Loucy (cell line): ENCODE measurements around the gene DLX6.

Source experiments
- H2AFZ ChIP-seq: fragments of 200-600 bp; sonication (generic); 2 replicates; pipeline ENCODE4 v1.6.0; 2016; ENCODE audit warnings: antibody characterized with exemption, mild to moderate bottlenecking, low read length, moderate library complexity
- H3F3A ChIP-seq: fragments of 200-600 bp; 2 replicates; pipeline ENCODE4 v1.6.0; 2016; ENCODE audit warnings: antibody characterized with exemption, low read depth, mild to moderate bottlenecking
- H3K27me3 ChIP-seq: fragments of 200-600 bp; sonication (generic); 2 replicates; pipeline ENCODE4 v1.6.1; 2014; ENCODE audit warnings: low read length, mild to moderate bottlenecking; ENCODE audit not compliant: insufficient read depth, poor library complexity, severe bottlenecking
- H3K36me3 ChIP-seq: fragments of 200-600 bp; sonication (generic); 2 replicates; pipeline ENCODE4 v1.6.1; 2016; ENCODE audit warnings: low read length; ENCODE audit not compliant: insufficient read depth
- H3K4me1 ChIP-seq: fragments of 200-600 bp; sonication (generic); 2 replicates; pipeline ENCODE4 v1.5.1; 2014; ENCODE audit warnings: low read length, mild to moderate bottlenecking; ENCODE audit not compliant: insufficient read depth, poor library complexity, severe bottlenecking
- H3K4me2 ChIP-seq: fragments of 200-600 bp; sonication (generic); 2 replicates; pipeline ENCODE4 v1.6.0; 2014; ENCODE audit warnings: antibody characterized with exemption, low read length, low read depth, mild to moderate bottlenecking; ENCODE audit not compliant: poor library complexity, severe bottlenecking
- H3K4me3 ChIP-seq: fragments of 200-600 bp; sonication (generic); 2 replicates; pipeline ENCODE4 v1.5.1; 2014; ENCODE audit warnings: low read length, mild to moderate bottlenecking, mixed read lengths; ENCODE audit not compliant: poor library complexity, severe bottlenecking
- H3K79me2 ChIP-seq: fragments of 200-600 bp; sonication (generic); 2 replicates; pipeline ENCODE4 v1.6.1; 2014; ENCODE audit warnings: low read length; ENCODE audit not compliant: insufficient read depth
- H3K9ac ChIP-seq: fragments of 200-600 bp; sonication (generic); 2 replicates; pipeline ENCODE4 v1.6.0; 2014; ENCODE audit warnings: mild to moderate bottlenecking, low read depth, low read length, moderate library complexity; ENCODE audit not compliant: poor library complexity, severe bottlenecking
- H3K9me2 ChIP-seq: fragments of 200-600 bp; sonication (generic); replicated peaks from 2 replicates; pipeline ENCODE4 v1.6.1; 2016; ENCODE audit warnings: low read depth, low read length, mixed read lengths
- H3K9me3 ChIP-seq: fragments of 200-600 bp; sonication (generic); 2 replicates; pipeline ENCODE4 v1.6.1; 2014; ENCODE audit warnings: mild to moderate bottlenecking, antibody characterized with exemption, low read length, low read depth; ENCODE audit not compliant: insufficient read depth
- H4K20me1 ChIP-seq: fragments of 200-600 bp; sonication (generic); 2 replicates; pipeline ENCODE4 v1.6.0; 2014; ENCODE audit warnings: antibody characterized with exemption, low read length, mild to moderate bottlenecking; ENCODE audit not compliant: insufficient read depth, poor library complexity, severe bottlenecking
- EZH2phosphoT487 ChIP-seq: fragments of 200-600 bp; IDR thresholded peaks from 2 replicates; pipeline ENCODE4 v1.6.1; 2018; ENCODE audit warnings: antibody characterized with exemption, mild to moderate bottlenecking, moderate library complexity, borderline replicate concordance
- TF ChIP-seq, protein P1 (sequence below): fragments of 200-600 bp; sonication (generic); conservative IDR thresholded peaks from 2 replicates; pipeline ENCODE4 v1.5.1; 2014; ENCODE audit warnings: mild to moderate bottlenecking, antibody characterized with exemption, low read length

The DLX6 gene

DNA sequence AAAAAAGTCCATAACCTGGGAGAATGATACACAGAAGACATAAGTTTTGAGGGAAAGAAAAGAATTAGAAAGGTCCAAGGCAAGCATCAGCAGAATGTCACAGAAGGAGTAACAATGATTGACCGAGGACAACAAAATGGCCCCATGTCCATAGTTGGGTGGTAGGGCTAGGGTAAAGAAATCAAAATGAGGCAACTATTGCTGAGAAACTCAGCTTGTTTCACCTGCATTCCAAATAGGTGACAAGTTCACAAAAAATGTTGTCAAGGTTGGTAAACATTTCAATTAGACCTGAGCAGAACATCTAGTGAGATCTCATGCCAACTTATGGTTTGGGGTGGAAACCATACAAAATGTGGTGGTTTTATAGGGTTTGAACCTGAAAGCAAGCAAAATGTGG is 22.8 kb upstream of the DLX6 start:
- H3K27me3 ChIP-seq = no peaks in the 10 kb centered on the region
- TF ChIP-seq, protein P1, sequence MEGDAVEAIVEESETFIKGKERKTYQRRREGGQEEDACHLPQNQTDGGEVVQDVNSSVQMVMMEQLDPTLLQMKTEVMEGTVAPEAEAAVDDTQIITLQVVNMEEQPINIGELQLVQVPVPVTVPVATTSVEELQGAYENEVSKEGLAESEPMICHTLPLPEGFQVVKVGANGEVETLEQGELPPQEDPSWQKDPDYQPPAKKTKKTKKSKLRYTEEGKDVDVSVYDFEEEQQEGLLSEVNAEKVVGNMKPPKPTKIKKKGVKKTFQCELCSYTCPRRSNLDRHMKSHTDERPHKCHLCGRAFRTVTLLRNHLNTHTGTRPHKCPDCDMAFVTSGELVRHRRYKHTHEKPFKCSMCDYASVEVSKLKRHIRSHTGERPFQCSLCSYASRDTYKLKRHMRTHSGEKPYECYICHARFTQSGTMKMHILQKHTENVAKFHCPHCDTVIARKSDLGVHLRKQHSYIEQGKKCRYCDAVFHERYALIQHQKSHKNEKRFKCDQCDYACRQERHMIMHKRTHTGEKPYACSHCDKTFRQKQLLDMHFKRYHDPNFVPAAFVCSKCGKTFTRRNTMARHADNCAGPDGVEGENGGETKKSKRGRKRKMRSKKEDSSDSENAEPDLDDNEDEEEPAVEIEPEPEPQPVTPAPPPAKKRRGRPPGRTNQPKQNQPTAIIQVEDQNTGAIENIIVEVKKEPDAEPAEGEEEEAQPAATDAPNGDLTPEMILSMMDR = no peak
- TF ChIP-seq EZH2phosphoT487 = no peak
- H3K9me3 ChIP-seq = no peaks in the 10 kb centered on the region

DNA sequence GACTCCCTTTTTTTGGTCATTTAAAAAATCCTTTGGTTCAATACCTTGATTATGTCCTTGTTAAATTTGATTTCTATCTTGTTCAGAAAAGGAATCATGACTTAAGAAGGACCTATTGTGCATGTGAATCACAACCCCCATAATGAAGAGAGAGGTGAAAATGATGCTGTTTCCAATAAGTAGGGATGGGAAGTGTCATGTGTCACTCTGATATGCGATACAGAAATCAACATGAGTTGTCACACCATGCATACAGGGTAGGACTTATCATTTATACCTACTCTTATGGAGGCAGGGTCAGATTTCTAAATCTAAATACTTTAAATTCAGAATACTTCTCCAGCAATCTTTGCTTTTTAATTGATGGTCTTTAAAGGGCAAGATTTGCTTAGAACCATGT is 19.4 kb upstream of the DLX6 start:
- Histone ChIP-seq H4K20me1 (no peaks in the 10 kb centered on the region), H3K79me2 (no peaks in the 10 kb centered on the region), H3K27me3 (no peaks in the 10 kb centered on the region), H3K9me3 (no peaks in the 10 kb centered on the region), H2AFZ (no peak overlapping the region), H3K4me2 (no peak overlapping the region), H3K4me1 (no peaks in the 10 kb centered on the region), H3K36me3 (no peaks in the 10 kb centered on the region), H3K9ac (no peak overlapping the region), H3K4me3 (no peak overlapping the region), H3F3A (no peaks in the 10 kb centered on the region), H3K9me2 (no peaks in the 10 kb centered on the region)
- TF ChIP-seq EZH2phosphoT487 = no peak

More for the DNA sequence above, 22.8 kb upstream of the DLX6 start:
- no peak overlapping the region for H3K9ac ChIP-seq
- no peaks in the 10 kb centered on the region for H3K36me3 ChIP-seq
- H3K79me2 ChIP-seq = no peaks in the 10 kb centered on the region
- no peaks in the 10 kb centered on the region for H4K20me1 ChIP-seq
- no peak overlapping the region for H3K4me2 ChIP-seq
- H3K4me3 ChIP-seq = no peak overlapping the region
- H3K4me1 ChIP-seq = no peaks in the 10 kb centered on the region
- no peaks in the 10 kb centered on the region for H3K9me2 ChIP-seq
- H3F3A ChIP-seq = no peaks in the 10 kb centered on the region
- H2AFZ ChIP-seq = no peak overlapping the region

DNA sequence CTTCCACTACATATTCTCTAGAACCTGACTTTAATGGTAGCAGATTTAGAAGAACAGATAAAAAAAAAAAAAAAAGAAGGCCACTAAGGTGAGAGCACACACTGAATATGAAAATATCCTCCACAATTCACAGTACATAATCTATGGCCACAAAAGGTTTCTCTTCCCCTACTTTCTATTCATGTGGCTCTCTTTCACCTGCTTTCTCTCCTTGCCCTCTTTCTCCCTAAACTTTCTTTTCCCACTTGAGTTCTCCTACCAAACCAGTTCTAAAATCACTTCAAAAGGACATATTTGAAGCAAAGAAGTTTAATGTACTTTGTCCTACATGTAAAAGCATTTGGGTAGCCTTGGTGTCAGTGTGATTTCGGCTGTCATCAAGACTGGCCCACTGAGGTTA is 18.5 kb upstream of the DLX6 start:
- Histone ChIP-seq H3K27me3 (no peaks in the 10 kb centered on the region), H3K9me2 (no peaks in the 10 kb centered on the region)

GRCh38 chr7:96987719-96988118 is 17.6 kb upstream of the DLX6 start:
- no peaks in the 10 kb centered on the region for H3K9me3 ChIP-seq
- H4K20me1 ChIP-seq = no peaks in the 10 kb centered on the region
- no peaks in the 10 kb centered on the region for H3K9me2 ChIP-seq
- TF ChIP-seq EZH2phosphoT487 = no peak
- TF ChIP-seq, protein P1 = no peak
- H3F3A ChIP-seq = no peaks in the 10 kb centered on the region
- H2AFZ ChIP-seq = no peak overlapping the region
- no peak overlapping the region for H3K4me2 ChIP-seq
- no peaks in the 10 kb centered on the region for H3K4me1 ChIP-seq
- no peak overlapping the region for H3K9ac ChIP-seq
- H3K79me2 ChIP-seq = no peaks in the 10 kb centered on the region
- H3K4me3 ChIP-seq = no peak overlapping the region
- H3K27me3 ChIP-seq = no peaks in the 10 kb centered on the region
- no peaks in the 10 kb centered on the region for H3K36me3 ChIP-seq

More for the DNA sequence above, 18.5 kb upstream of the DLX6 start:
- no peak overlapping the region for H2AFZ ChIP-seq
- H3K4me2 ChIP-seq = no peak overlapping the region
- H3F3A ChIP-seq = no peaks in the 10 kb centered on the region
- no peaks in the 10 kb centered on the region for H3K36me3 ChIP-seq
- no peaks in the 10 kb centered on the region for H3K9me3 ChIP-seq
- no peak overlapping the region for H3K4me3 ChIP-seq
- H3K79me2 ChIP-seq = no peaks in the 10 kb centered on the region
- H3K9ac ChIP-seq = no peak overlapping the region
- no peaks in the 10 kb centered on the region for H4K20me1 ChIP-seq
- H3K4me1 ChIP-seq = no peaks in the 10 kb centered on the region
- TF ChIP-seq EZH2phosphoT487 = no peak
- TF ChIP-seq, protein P1 = no peak
